Cardiac fibroblast (primary cell): ENCODE data around the gene RAB3B.
"Not testable (repeated sequence)": the region's sequence is repeated elsewhere in the genome, so short reads cannot be mapped to it uniquely, and the experiment has no call there.

Experiments
- DNase-seq, 2 donors: peaks; one replicate each; pipeline versions ENCODE4 v3.0.0 to v3.0.0-alpha.2; 2010; ENCODE audit warnings: low read depth in 2 of 2
- H3K4me3 ChIP-seq, 2 donors: replicated peaks in 1 of 2; 1 replicate in 1 of 2; 2 replicates in 1 of 2; pipeline ENCODE4 v1.5.1; 2011; ENCODE audit warnings: low read depth in 2 of 2, low read length in 2 of 2, mild to moderate bottlenecking in 2 of 2, moderate library complexity in 1 of 2
- TF ChIP-seq, protein P1 (sequence below): IDR thresholded peaks from one replicate; pipeline ENCODE4 v1.5.1; 2011; ENCODE audit warnings: low read depth, mild to moderate bottlenecking, low read length, inconsistent platforms

The RAB3B gene

DNA sequence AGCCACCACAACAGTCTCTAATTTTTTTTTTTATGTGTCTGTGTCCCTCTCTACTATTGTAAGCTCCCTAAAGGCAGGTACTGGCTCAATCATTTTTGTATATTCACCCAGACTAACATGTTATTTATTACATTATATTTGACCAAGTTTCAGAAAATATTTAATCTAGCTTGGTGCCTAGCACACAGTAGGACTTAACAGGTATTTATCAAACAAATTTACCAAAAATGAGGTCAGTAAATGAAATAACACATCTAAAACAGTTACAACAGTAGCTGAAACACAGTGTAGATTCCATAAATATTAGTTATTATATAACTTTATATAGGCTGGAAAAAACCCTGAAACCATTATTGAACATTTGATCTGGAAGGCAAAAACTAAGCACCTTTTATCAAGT, 114.7 kb downstream of the RAB3B start:
- TF ChIP-seq, protein P1, sequence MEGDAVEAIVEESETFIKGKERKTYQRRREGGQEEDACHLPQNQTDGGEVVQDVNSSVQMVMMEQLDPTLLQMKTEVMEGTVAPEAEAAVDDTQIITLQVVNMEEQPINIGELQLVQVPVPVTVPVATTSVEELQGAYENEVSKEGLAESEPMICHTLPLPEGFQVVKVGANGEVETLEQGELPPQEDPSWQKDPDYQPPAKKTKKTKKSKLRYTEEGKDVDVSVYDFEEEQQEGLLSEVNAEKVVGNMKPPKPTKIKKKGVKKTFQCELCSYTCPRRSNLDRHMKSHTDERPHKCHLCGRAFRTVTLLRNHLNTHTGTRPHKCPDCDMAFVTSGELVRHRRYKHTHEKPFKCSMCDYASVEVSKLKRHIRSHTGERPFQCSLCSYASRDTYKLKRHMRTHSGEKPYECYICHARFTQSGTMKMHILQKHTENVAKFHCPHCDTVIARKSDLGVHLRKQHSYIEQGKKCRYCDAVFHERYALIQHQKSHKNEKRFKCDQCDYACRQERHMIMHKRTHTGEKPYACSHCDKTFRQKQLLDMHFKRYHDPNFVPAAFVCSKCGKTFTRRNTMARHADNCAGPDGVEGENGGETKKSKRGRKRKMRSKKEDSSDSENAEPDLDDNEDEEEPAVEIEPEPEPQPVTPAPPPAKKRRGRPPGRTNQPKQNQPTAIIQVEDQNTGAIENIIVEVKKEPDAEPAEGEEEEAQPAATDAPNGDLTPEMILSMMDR, result no peak
- no peak for DNase-seq
- no peak overlapping the region for H3K4me3 ChIP-seq

DNA sequence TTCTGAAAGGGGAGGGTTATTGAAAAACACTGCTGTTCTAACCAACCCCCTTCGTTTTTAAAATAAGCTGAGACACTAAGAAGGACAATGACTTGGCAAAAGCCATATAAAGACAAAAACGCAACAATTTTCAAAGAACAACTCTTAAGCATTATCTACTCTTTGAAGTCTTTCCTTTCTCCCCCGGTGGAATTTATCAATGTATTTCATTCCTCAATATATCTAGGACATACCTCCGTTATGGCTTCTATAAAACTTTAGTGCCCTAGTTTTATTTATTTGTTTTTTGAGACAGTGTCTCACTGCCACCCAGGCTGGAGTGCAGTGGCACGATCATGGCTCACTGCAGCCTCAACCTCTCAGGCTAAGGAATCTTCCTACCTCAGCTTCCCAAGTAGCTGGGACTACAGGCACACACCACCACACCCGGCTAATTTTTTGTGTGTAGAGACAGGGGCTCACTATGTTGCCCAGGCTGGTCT, 115.2 kb downstream of the RAB3B start:
- no peak overlapping the region for H3K4me3 ChIP-seq
- TF ChIP-seq, protein P1, result no peak
- DNase-seq, result no peak

DNA sequence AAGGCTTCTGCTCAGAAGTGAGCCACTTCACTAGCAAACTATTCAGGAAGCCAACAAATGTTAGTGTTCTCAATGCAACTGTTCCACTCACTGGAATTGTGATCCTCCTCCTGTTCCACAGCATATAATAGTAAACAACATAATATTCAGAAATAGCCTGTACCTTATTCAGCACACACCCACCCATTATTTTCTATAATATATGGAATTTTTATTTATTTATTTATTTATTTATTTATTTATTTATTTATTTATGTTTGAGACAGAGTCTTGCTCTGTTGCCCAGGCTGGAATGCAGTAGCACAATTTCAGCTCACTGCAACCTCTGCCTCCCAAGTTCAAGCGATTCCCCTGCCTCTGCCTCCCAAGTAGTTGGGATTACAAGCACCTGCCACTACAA, 117.2 kb downstream of the RAB3B start:
- not testable (repeated sequence) for H3K4me3 ChIP-seq, DNase-seq

DNA sequence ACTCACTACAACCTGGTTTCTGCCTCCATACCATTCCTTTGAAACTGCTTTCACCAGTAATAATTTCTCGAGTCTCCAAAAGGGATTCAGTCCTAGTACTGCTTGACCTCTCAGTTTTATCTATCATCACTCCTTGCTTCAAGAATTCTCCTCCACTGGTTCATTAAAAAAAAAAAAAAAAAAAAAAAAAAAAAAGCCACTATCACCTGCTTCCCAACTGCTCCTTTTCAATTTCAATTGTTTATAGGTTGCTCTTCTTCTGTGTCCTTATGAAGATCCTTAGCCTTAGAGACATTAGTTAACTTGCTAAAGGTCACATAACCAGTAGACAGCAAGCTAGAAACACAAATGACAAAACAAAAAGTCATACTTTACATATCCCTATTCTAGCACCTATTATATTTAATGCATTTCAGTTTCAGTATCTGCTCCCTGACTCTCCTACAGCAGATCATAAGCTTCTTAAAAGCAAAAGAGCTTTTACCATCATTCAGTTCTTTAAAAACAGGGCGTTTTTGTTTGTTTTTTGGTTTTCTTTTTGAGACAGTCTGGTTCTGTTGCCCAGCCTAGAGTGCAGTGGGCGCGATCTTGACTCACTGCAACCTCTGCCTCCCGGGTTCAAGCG, 119.0 kb downstream of the RAB3B start:
- H3K4me3 ChIP-seq, result no peak overlapping the region
- DNase-seq, result no peak
- TF ChIP-seq, protein P1, result no peak

DNA sequence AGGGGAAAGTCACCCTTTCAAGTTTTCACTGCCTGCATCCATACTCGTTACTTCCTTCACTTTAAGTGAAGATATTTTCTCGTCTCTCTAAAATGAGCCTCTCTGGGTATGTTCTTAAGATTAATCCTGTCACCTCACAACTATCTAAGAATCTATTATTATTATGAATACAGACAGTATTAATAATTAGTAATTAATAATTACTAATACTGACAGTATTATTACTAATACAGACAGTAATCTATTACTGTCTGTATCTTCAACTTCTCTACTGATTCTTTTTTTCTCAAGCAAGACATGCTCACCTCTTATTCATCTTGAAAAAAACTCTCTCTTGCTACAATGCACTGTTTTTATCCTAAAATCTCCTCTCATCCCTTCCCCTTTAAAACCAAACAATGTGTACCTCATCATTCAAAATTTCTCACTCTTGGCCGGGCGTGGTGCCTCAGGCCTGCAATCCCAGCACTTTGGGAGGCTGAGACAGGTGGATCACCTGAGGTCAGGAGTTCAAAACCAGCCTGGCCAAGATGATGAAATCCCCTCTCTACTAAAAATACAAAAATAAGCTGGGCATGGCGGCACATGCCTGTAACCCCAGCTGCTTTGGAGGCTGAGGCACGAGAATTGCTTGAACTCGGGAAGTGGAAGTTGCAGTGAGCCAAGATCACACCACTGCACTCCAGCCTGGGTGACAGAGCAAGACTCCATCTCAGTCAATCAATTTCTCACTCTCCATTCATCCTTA, 119.7 kb downstream of the RAB3B start:
- TF ChIP-seq, protein P1, result no peak
- H3K4me3 ChIP-seq, result no peak overlapping the region

DNA sequence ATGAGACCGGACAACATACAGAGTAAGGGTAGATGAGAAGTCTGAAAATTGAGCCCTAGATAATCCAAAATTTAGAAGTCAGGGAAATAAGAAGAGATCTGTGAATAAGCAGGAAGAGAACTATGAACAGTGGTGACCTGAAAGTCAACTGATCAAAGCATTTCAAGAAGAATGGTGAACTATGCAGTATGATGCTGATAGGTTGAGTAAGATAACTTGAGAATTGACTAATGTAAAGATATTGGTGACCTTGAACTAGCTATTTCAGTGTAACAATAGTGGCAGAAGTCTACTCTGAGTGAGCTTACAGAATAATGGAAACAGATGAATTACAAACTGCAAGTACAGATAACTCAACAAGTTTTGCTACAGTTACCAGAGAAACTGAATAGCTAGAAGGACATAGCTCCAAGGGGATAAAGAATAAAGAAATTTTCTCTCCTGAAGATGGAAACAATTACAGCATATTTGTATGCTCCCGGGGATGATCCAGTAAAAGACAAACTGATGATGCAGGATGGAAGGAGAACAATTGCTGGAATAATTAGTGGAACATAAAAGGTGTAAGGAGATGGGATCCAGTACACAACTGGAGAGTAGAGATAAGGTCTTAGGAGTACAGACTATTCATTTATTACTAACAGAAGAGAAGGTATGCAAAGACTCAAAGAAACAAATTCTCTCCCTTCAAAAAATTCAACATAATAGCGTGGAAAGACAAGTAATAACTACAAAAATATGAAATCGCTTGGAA, 122.8 kb downstream of the RAB3B start:
- DNase-seq, result no peak
- no peak overlapping the region for H3K4me3 ChIP-seq
- TF ChIP-seq, protein P1, result no peak

More for the DNA sequence above, 119.7 kb downstream of the RAB3B start:
- DNase-seq, result no peak

DNA sequence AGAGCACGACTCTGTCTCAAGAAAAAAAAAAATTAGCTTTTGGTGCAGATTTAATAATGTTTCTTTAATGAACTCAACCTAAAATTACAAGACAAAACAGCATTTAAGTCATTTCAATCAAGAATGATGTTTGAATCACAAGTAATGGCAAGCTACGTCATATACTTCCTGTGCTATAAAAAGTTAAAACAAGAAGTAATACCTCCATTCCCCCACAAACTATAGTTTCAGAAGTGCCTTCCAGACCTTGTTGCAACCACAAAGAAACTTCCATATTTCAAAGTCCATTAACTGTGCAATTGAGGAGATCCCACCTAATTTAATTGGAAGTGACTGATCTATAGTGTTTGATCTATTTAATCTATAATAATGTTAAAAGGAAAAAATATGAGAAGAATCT, 127.1 kb downstream of the RAB3B start:
- no peak for DNase-seq
- TF ChIP-seq, protein P1, result no peak
- no peak overlapping the region for H3K4me3 ChIP-seq
